ENCODE results near the gene HSPA5.
"Not testable (repeated sequence)": the region's sequence is repeated elsewhere in the genome, so short reads cannot be mapped to it uniquely, and the experiment has no call there.

The HSPA5 gene

DNA sequence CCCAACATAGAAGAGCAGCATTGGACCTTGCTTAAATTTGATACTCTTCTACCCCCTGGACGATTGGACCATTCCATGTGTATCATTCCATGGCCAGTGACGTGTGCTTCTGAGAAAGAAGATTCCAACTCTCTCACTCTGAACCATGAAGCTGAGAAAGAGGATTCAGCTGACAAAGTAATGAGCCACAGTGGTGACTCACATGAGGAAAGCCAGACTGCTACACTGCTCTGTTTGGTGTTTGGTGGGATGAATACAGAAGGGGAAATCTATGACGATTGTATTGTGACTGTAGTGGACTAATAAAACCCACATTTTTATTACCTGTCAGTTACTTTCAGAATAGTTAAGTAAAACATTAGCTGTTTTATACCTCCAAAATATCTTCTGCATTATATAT, 7.5 kb downstream of the HSPA5 start:
- peak overlapping the region; percentile 87 for H3K27ac ChIP-seq
- no peak overlapping the region for H3K4me3 ChIP-seq (ENCODE audit: low read depth, low read length)
- DNase-seq: peak; percentile 97
- no peaks in the 10 kb centered on the region for H3K27me3 ChIP-seq (replicated peaks)
- in situ Hi-C loops (cut with HindIII; ENCODE audit: low pct_ligation_motif_present, low sequenced_read_pairs): no loop called here
- H3K36me3 ChIP-seq (replicated peaks): peaks cover 58% of the 10 kb centered on the region
- TF ChIP-seq CTCF (IDR thresholded peaks at IDR 0.05; ENCODE audit: low read depth, low read length, missing control alignments): no peak

DNA sequence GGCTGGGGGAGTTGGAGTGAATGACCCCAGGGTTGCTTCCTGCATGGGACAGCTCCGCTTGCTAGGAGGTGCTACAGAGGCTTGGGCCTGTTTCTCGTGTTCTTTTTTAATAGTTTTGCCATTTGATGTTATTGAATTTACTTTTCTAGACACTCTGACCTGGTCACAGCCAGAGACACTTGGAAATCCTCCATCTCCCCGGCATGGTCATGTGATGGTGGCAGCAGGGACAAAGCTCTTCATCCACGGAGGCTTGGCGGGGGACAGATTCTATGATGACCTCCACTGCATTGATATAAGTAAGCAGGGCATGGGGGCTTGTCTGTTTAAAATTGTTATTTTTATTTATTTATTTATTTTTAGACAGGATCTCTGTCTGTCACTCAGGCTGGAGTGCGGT, 13.4 kb downstream of the HSPA5 start:
- no peaks in the 10 kb centered on the region for H3K27me3 ChIP-seq (replicated peaks)
- H3K36me3 ChIP-seq (replicated peaks): peaks cover 30% of the 10 kb centered on the region
- no peak overlapping the region for H3K27ac ChIP-seq
- no peak overlapping the region for H3K4me3 ChIP-seq (ENCODE audit: low read depth, low read length)
- no peak for DNase-seq
- TF ChIP-seq CTCF (IDR thresholded peaks at IDR 0.05; ENCODE audit: low read depth, low read length, missing control alignments): no peak
- in situ Hi-C loops (cut with HindIII; ENCODE audit: low pct_ligation_motif_present, low sequenced_read_pairs): no loop called here

DNA sequence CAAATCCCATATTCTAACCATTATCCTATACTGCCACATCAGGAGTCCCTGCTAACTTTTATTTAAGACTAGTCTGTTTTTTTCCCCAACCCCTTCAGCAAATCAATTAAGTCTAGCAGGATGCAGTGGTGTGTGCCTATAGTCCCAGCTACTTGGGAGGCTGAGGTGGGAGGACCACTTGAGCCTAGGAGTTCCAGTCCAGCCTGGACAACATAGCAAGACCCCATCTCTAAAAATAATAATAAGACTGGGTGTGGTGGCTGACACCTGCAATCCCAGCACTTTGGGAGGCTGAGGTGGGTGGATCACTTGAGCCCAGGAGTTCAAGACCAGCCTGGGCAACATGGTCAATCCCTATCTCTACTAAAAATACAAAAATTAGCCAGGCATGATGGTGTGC, 16.3 kb downstream of the HSPA5 start:
- H3K4me3 ChIP-seq (ENCODE audit: low read depth, low read length); H3K27ac ChIP-seq; DNase-seq; H3K27me3 ChIP-seq (replicated peaks); in situ Hi-C loops (cut with HindIII; ENCODE audit: low pct_ligation_motif_present, low sequenced_read_pairs): not testable (repeated sequence)
- H3K36me3 ChIP-seq (replicated peaks): peaks cover 22% of the 10 kb centered on the region

DNA sequence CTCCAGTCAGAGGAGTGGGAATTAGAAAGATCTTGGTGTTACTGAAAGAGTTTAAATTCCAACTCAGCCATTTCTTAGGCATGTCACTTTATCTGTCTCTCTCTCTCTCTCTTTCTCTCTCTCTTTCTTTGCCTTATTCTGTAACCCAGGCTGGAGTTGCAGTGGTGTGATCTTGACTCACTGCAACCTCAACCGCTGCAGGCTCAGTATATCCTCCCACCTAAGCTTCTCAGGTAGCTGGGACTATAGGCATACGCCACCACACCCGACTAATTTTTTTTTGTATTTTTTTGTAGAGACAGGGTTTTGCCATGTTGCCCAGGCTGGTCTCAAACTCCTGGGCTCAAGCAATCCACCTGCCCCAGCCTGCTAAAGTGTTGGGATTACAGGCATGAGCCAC, 22.5 kb downstream of the HSPA5 start:
- no peak for TF ChIP-seq CTCF (IDR thresholded peaks at IDR 0.05; ENCODE audit: low read depth, low read length, missing control alignments)
- Histone ChIP-seq H3K4me3 (ENCODE audit: low read depth, low read length) (no peak overlapping the region), H3K27ac (no peak overlapping the region), H3K27me3 (replicated peaks) (no peaks in the 10 kb centered on the region), H3K36me3 (replicated peaks) (peaks cover 16% of the 10 kb centered on the region)
- in situ Hi-C loops (cut with HindIII; ENCODE audit: low pct_ligation_motif_present, low sequenced_read_pairs): no loop called here
- no peak for DNase-seq

DNA sequence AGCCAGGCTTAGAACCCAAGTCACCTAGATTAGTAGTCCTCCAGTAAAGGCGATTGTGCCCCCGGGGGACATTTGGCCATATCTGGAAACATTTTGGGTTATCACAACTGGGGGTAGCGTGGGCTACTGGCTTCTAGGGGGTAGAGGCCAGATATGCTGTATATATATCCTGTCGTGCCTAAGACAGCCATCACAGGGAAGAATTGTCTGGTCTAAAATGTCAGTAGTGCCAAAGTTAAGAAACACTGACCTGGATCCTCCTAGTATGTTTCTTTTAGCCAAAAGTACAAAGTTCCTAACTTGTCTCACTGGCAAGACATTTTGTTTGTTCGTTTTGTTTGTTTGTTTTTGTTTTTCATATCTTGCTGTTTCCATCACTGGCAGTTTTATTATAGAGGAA, 27.0 kb downstream of the HSPA5 start:
- in situ Hi-C loops (cut with HindIII; ENCODE audit: low pct_ligation_motif_present, low sequenced_read_pairs): no loop called here
- Histone ChIP-seq H3K27ac (no peak overlapping the region), H3K4me3 (ENCODE audit: low read depth, low read length) (no peak overlapping the region), H3K27me3 (replicated peaks) (no peaks in the 10 kb centered on the region), H3K36me3 (replicated peaks) (peaks cover 14% of the 10 kb centered on the region)
- no peak for DNase-seq
- TF ChIP-seq CTCF (IDR thresholded peaks at IDR 0.05; ENCODE audit: low read depth, low read length, missing control alignments): no peak

DNA sequence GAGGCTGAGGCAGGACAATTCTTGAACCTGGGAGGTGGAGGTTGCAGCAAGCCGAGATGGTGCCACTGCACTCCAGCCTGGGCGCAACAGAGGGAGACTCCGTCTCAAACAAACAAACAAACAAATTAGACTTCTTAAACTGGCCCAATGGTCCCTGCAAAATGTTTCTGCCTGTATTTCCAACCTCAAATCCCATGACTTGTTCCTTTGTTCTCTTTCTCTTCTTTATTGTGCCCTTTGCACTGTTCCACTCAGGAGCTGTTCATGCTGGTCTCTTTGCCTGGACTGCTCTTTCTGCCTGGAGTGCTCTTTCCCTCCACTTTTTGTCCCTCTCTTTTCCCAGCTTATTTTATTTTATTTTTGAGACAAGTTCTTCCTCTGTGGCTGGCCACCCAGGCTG, 36.7 kb downstream of the HSPA5 start:
- H3K27ac ChIP-seq: no peak overlapping the region
- peaks cover 45% of the 10 kb centered on the region for H3K36me3 ChIP-seq (replicated peaks)
- H3K4me3 ChIP-seq (ENCODE audit: low read depth, low read length): no peak overlapping the region
- no peak for DNase-seq
- TF ChIP-seq CTCF (IDR thresholded peaks at IDR 0.05; ENCODE audit: low read depth, low read length, missing control alignments): no peak
- no peaks in the 10 kb centered on the region for H3K27me3 ChIP-seq (replicated peaks)
- in situ Hi-C loops (cut with HindIII; ENCODE audit: low pct_ligation_motif_present, low sequenced_read_pairs): no loop called here
